ENCODE data around the gene PPP1R17. TPM values are rescaled to one million over a fixed set of nuclear protein-coding genes. Genes with fewer than 3 reads are reported as not detected.

PPP1R17 gene
- total RNA-seq = not detected in 2 replicates

GRCh38 chr7:31687024-31687748, at the start of gene PPP1R17:
Gene PPP1R17, plus strand, starts transcription at chr7:31687215. Its CDS starts 5,227 bp downstream, at chr7:31692442.
- no peak for DNase-seq (ENCODE audit: low read depth in 2 of 2)

- no peak for DNase-seq (ENCODE audit: low read depth in 2 of 2)
Observed at GRCh38 chr7:31640381-31640780, 46.6 kb upstream of the PPP1R17 start.

- DNase-seq (ENCODE audit: low read depth in 2 of 2) = no peak
Observed at GRCh38 chr7:31642681-31643115, 44.3 kb upstream of the PPP1R17 start.

GRCh38 chr7:31646942-31647341, 40.1 kb upstream of the PPP1R17 start:
- no peak for DNase-seq (ENCODE audit: low read depth in 2 of 2)

GRCh38 chr7:31647511-31647910, 39.5 kb upstream of the PPP1R17 start:
- no peak for DNase-seq (ENCODE audit: low read depth in 2 of 2)

- DNase-seq (ENCODE audit: low read depth in 2 of 2) = peak in 1 of 2 donors; percentile 13
Observed at GRCh38 chr7:31648288-31648687, 38.7 kb upstream of the PPP1R17 start.

- DNase-seq (ENCODE audit: low read depth in 2 of 2) = no peak
Observed at GRCh38 chr7:31648880-31649279, 38.1 kb upstream of the PPP1R17 start.

GRCh38 chr7:31651234-31652062, 35.6 kb upstream of the PPP1R17 start:
- no peak for DNase-seq (ENCODE audit: low read depth in 2 of 2)

GRCh38 chr7:31652063-31652326, 35.0 kb upstream of the PPP1R17 start:
- DNase-seq (ENCODE audit: low read depth in 2 of 2) = no peak

- DNase-seq (ENCODE audit: low read depth in 2 of 2) = no peak
Observed at GRCh38 chr7:31663072-31663471, 23.9 kb upstream of the PPP1R17 start.

GRCh38 chr7:31664890-31665289, 22.1 kb upstream of the PPP1R17 start:
- DNase-seq (ENCODE audit: low read depth in 2 of 2) = no peak

- DNase-seq (ENCODE audit: low read depth in 2 of 2) = no peak
Observed at GRCh38 chr7:31665546-31665945, 21.5 kb upstream of the PPP1R17 start.

GRCh38 chr7:31669461-31669860, 17.6 kb upstream of the PPP1R17 start:
- no peak for DNase-seq (ENCODE audit: low read depth in 2 of 2)

- DNase-seq (ENCODE audit: low read depth in 2 of 2) = no peak
Observed at GRCh38 chr7:31679574-31680305, 7.3 kb upstream of the PPP1R17 start.

- DNase-seq (ENCODE audit: low read depth in 2 of 2) = no peak
Observed at GRCh38 chr7:31683445-31684225, 3.4 kb upstream of the PPP1R17 start.

GRCh38 chr7:31688372-31688771, 1.4 kb downstream of the PPP1R17 start:
- DNase-seq (ENCODE audit: low read depth in 2 of 2) = no peak

GRCh38 chr7:31688996-31689395, 2.0 kb downstream of the PPP1R17 start:
- no peak for DNase-seq (ENCODE audit: low read depth in 2 of 2)

GRCh38 chr7:31690935-31691334, 3.9 kb downstream of the PPP1R17 start:
- no peak for DNase-seq (ENCODE audit: low read depth in 2 of 2)

GRCh38 chr7:31692451-31692850, 5.4 kb downstream of the PPP1R17 start:
- no peak for DNase-seq (ENCODE audit: low read depth in 2 of 2)

- no peak for DNase-seq (ENCODE audit: low read depth in 2 of 2)
Observed at GRCh38 chr7:31692871-31693270, 5.9 kb downstream of the PPP1R17 start.

GRCh38 chr7:31695859-31696614, 9.0 kb downstream of the PPP1R17 start:
- DNase-seq (ENCODE audit: low read depth in 2 of 2) = no peak
